SH-SY5Y (cell line): Measurements from ENCODE around the gene PRKG1.

ENCODE experiments used
- GATA2 ChIP-seq: IDR thresholded peaks from 2 replicates; pipeline ENCODE4 v1.6.1; 2011; ENCODE audit warnings: mild to moderate bottlenecking, low read depth, low read length
- GATA3 ChIP-seq: IDR thresholded peaks from 2 replicates; pipeline ENCODE4 v1.6.1; 2011; ENCODE audit warnings: low read depth, mild to moderate bottlenecking, low read length, moderate library complexity

- TF ChIP-seq GATA2 (no peak), GATA3 (no peak)
Measured at GRCh38 chr10:51302316-51302715, 228.0 kb downstream of the PRKG1 start.
